Measurements from ENCODE around the gene ABHD17C.

Gene ABHD17C

GRCh38 chr15:80764535-80764934 lies 69.4 kb downstream of the ABHD17C start:
- no peak for TF ChIP-seq CTCF (conservative IDR thresholded peaks at IDR 0.05; ENCODE audit: low read length)
- TF ChIP-seq EZH2phosphoT487 (IDR thresholded peaks at IDR 0.05; ENCODE audit: borderline replicate concordance) = no peak
- no peaks in the 10 kb centered on the region for H3K9me3 ChIP-seq (ENCODE audit: insufficient read depth, low read depth, low read length)
- H4K20me1 ChIP-seq (ENCODE audit: insufficient read depth, low read length, poor library complexity, severe bottlenecking) = no peaks in the 10 kb centered on the region

GRCh38 chr15:80766275-80766674 lies 71.2 kb downstream of the ABHD17C start:
- Histone ChIP-seq H3K9ac (ENCODE audit: low read depth, low read length, poor library complexity, severe bottlenecking) (no peak overlapping the region), H3K9me2 (replicated peaks; ENCODE audit: low read depth, low read length) (no peaks in the 10 kb centered on the region), H4K20me1 (ENCODE audit: insufficient read depth, low read length, poor library complexity, severe bottlenecking) (no peaks in the 10 kb centered on the region), H3K36me3 (ENCODE audit: insufficient read depth, low read length) (no peaks in the 10 kb centered on the region), H3F3A (ENCODE audit: low read depth) (no peaks in the 10 kb centered on the region), H3K79me2 (ENCODE audit: insufficient read depth, low read length) (no peaks in the 10 kb centered on the region), H3K4me2 (ENCODE audit: low read depth, low read length, poor library complexity, severe bottlenecking) (no peak overlapping the region), H2AFZ (ENCODE audit: low read length) (no peak overlapping the region), H3K27me3 (ENCODE audit: insufficient read depth, low read length, poor library complexity, severe bottlenecking) (no peaks in the 10 kb centered on the region), H3K4me1 (ENCODE audit: insufficient read depth, low read length, poor library complexity, severe bottlenecking) (no peaks in the 10 kb centered on the region), H3K4me3 (ENCODE audit: low read length, poor library complexity, severe bottlenecking) (no peak overlapping the region), H3K9me3 (ENCODE audit: insufficient read depth, low read depth, low read length) (no peaks in the 10 kb centered on the region)
- TF ChIP-seq EZH2phosphoT487 (IDR thresholded peaks at IDR 0.05; ENCODE audit: borderline replicate concordance) (no peak), CTCF (conservative IDR thresholded peaks at IDR 0.05; ENCODE audit: low read length) (no peak)

More at GRCh38 chr15:80764535-80764934, 69.4 kb downstream of the ABHD17C start:
- H3K4me1 ChIP-seq (ENCODE audit: insufficient read depth, low read length, poor library complexity, severe bottlenecking) = no peaks in the 10 kb centered on the region
- H3F3A ChIP-seq (ENCODE audit: low read depth) = no peaks in the 10 kb centered on the region
- no peak overlapping the region for H3K9ac ChIP-seq (ENCODE audit: low read depth, low read length, poor library complexity, severe bottlenecking)
- H3K27me3 ChIP-seq (ENCODE audit: insufficient read depth, low read length, poor library complexity, severe bottlenecking) = no peaks in the 10 kb centered on the region
- H3K79me2 ChIP-seq (ENCODE audit: insufficient read depth, low read length) = no peaks in the 10 kb centered on the region
- no peaks in the 10 kb centered on the region for H3K9me2 ChIP-seq (replicated peaks; ENCODE audit: low read depth, low read length)
- H3K4me3 ChIP-seq (ENCODE audit: low read length, poor library complexity, severe bottlenecking) = no peak overlapping the region
- no peak overlapping the region for H3K4me2 ChIP-seq (ENCODE audit: low read depth, low read length, poor library complexity, severe bottlenecking)
- H2AFZ ChIP-seq (ENCODE audit: low read length) = no peak overlapping the region
- H3K36me3 ChIP-seq (ENCODE audit: insufficient read depth, low read length) = no peaks in the 10 kb centered on the region

- H3K36me3 ChIP-seq (ENCODE audit: insufficient read depth, low read length) = no peaks in the 10 kb centered on the region
- H3F3A ChIP-seq (ENCODE audit: low read depth) = no peaks in the 10 kb centered on the region
- no peak overlapping the region for H3K4me2 ChIP-seq (ENCODE audit: low read depth, low read length, poor library complexity, severe bottlenecking)
- H3K4me3 ChIP-seq (ENCODE audit: low read length, poor library complexity, severe bottlenecking) = no peak overlapping the region
- no peak for TF ChIP-seq CTCF (conservative IDR thresholded peaks at IDR 0.05; ENCODE audit: low read length)
- no peak for TF ChIP-seq EZH2phosphoT487 (IDR thresholded peaks at IDR 0.05; ENCODE audit: borderline replicate concordance)
- H3K27me3 ChIP-seq (ENCODE audit: insufficient read depth, low read length, poor library complexity, severe bottlenecking) = no peaks in the 10 kb centered on the region
- H3K9me2 ChIP-seq (replicated peaks; ENCODE audit: low read depth, low read length) = no peaks in the 10 kb centered on the region
- no peaks in the 10 kb centered on the region for H3K79me2 ChIP-seq (ENCODE audit: insufficient read depth, low read length)
- no peaks in the 10 kb centered on the region for H3K4me1 ChIP-seq (ENCODE audit: insufficient read depth, low read length, poor library complexity, severe bottlenecking)
- H4K20me1 ChIP-seq (ENCODE audit: insufficient read depth, low read length, poor library complexity, severe bottlenecking) = no peaks in the 10 kb centered on the region
- H3K9me3 ChIP-seq (ENCODE audit: insufficient read depth, low read depth, low read length) = no peaks in the 10 kb centered on the region
- no peak overlapping the region for H2AFZ ChIP-seq (ENCODE audit: low read length)
- H3K9ac ChIP-seq (ENCODE audit: low read depth, low read length, poor library complexity, severe bottlenecking) = no peak overlapping the region
Measured at GRCh38 chr15:80768158-80768557, 73.0 kb downstream of the ABHD17C start.
